Parathyroid adenoma (tissue), 2 donors: Measurements from ENCODE around the gene NVL.

ENCODE experiments used
- H2AFZ ChIP-seq: fragments of 300-600 bp; sonication (generic); one replicate; pipeline ENCODE4 v1.7.0; 2017; ENCODE audit warnings: antibody characterized with exemption, mild to moderate bottlenecking
- H3K27ac ChIP-seq: fragments of 300-600 bp; sonication (generic); one replicate; pipeline ENCODE4 v1.7.0; 2017
- H3K27me3 ChIP-seq: fragments of 300-600 bp; sonication (generic); one replicate; pipeline ENCODE4 v1.7.0; 2017; ENCODE audit warnings: low read length; ENCODE audit not compliant: control insufficient read depth, insufficient read depth
- H3K36me3 ChIP-seq: fragments of 300-600 bp; sonication (generic); one replicate; pipeline ENCODE4 v1.7.0; 2017; ENCODE audit warnings: low read length; ENCODE audit not compliant: control insufficient read depth, insufficient read depth
- H3K4me1 ChIP-seq: fragments of 300-600 bp; sonication (generic); one replicate; pipeline ENCODE4 v1.7.0; 2017; ENCODE audit warnings: control low read depth
- H3K4me2 ChIP-seq: fragments of 300-600 bp; sonication (generic); one replicate; pipeline ENCODE4 v1.7.0; 2017; ENCODE audit warnings: low read length
- H3K4me3 ChIP-seq: fragments of 300-600 bp; sonication (generic); one replicate; pipeline ENCODE4 v1.7.0; 2017; ENCODE audit warnings: low read depth, low read length
- H3K79me2 ChIP-seq: fragments of 300-600 bp; sonication (generic); one replicate; pipeline ENCODE4 v1.7.0; 2017; ENCODE audit warnings: control low read depth
- H3K9ac ChIP-seq: fragments of 300-600 bp; sonication (generic); one replicate; pipeline ENCODE4 v1.7.0; 2017; ENCODE audit warnings: mild to moderate bottlenecking
- H3K9me3 ChIP-seq: fragments of 300-600 bp; sonication (generic); one replicate; pipeline ENCODE4 v1.7.0; 2017; ENCODE audit warnings: low read length; ENCODE audit not compliant: control insufficient read depth
- TF ChIP-seq, protein P1 (sequence below): fragments of 300-600 bp; sonication (generic); IDR thresholded peaks from one replicate; pipeline ENCODE4 v1.7.0; 2017; ENCODE audit warnings: antibody characterized with exemption, mild to moderate bottlenecking
- donor health status: primary hyperparathyroidism.

Gene NVL

DNA sequence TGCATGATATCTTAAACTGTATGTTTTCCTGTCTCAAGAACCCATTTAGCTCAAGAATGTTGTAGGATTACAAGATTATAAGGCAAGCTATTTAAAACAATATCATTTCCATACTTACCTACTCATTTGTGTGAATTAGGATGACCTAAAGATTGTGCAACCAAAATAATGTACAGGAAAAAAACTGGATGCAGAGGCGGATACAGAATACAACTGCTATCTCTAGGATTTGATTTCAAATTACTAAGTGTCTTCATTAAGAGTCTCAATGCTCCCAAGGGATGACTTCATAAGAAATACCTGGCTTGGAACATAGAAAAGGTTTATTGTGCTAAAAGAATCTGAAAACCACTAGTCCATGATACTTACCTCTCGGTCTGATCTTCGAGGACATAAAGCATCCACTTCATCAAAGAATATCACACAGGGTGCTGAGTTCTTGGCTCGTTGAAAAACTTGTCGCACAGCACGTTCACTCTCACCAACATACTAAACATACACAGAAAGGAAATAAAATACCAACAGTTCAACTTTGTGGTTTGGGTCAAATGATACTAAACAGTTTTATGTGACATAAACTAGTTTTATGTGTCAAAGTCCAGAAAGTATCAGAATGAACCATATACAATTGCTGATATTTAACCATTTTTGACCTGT, 54.9 kb downstream of the NVL start:
- H3K27me3 ChIP-seq: no peaks in the 10 kb centered on the region
- TF ChIP-seq, protein P1, sequence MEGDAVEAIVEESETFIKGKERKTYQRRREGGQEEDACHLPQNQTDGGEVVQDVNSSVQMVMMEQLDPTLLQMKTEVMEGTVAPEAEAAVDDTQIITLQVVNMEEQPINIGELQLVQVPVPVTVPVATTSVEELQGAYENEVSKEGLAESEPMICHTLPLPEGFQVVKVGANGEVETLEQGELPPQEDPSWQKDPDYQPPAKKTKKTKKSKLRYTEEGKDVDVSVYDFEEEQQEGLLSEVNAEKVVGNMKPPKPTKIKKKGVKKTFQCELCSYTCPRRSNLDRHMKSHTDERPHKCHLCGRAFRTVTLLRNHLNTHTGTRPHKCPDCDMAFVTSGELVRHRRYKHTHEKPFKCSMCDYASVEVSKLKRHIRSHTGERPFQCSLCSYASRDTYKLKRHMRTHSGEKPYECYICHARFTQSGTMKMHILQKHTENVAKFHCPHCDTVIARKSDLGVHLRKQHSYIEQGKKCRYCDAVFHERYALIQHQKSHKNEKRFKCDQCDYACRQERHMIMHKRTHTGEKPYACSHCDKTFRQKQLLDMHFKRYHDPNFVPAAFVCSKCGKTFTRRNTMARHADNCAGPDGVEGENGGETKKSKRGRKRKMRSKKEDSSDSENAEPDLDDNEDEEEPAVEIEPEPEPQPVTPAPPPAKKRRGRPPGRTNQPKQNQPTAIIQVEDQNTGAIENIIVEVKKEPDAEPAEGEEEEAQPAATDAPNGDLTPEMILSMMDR: no peak
- H3K4me2 ChIP-seq: no peak overlapping the region
- H3K79me2 ChIP-seq: no peaks in the 10 kb centered on the region
- no peak overlapping the region for H3K4me3 ChIP-seq
- no peak overlapping the region for H3K27ac ChIP-seq
- no peaks in the 10 kb centered on the region for H3K4me1 ChIP-seq
- no peak overlapping the region for H3K9ac ChIP-seq
- H2AFZ ChIP-seq: no peak overlapping the region
- no peaks in the 10 kb centered on the region for H3K36me3 ChIP-seq
- no peaks in the 10 kb centered on the region for H3K9me3 ChIP-seq

- TF ChIP-seq, protein P1: no peak
- H3K79me2 ChIP-seq: no peaks in the 10 kb centered on the region
- no peaks in the 10 kb centered on the region for H3K9me3 ChIP-seq
- no peaks in the 10 kb centered on the region for H3K4me1 ChIP-seq
- no peak overlapping the region for H3K9ac ChIP-seq
- no peak overlapping the region for H3K27ac ChIP-seq
- no peaks in the 10 kb centered on the region for H3K27me3 ChIP-seq
- no peak overlapping the region for H2AFZ ChIP-seq
- no peak overlapping the region for H3K4me3 ChIP-seq
- no peak overlapping the region for H3K4me2 ChIP-seq
- H3K36me3 ChIP-seq: no peaks in the 10 kb centered on the region
These were observed 56.3 kb downstream of the NVL start for GRCh38 chr1:224273641-224274040.

DNA sequence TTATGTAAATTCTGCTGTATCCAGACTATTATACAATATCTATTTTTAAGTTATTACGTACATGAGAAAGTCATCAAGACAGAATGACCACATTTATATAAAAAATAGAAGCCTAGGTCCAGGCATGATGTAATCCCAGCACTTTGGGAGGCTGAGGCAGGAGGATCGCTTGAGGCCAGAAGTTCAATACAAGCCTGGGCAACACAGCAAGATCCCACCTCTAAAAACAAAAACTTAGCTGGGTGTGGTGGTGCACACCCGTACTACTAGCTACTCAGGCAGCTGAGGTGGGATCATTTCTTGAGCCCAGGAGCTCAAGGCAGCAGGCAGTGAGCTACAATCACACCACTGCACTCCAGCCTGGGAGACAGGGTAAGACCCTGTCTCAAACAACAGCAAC, 58.9 kb downstream of the NVL start:
- Histone ChIP-seq H3K9ac (no peak overlapping the region), H2AFZ (no peak overlapping the region), H3K4me2 (no peak overlapping the region), H3K4me1 (peaks cover 4% of the 10 kb centered on the region), H3K79me2 (no peaks in the 10 kb centered on the region), H3K27me3 (no peaks in the 10 kb centered on the region), H3K9me3 (no peaks in the 10 kb centered on the region), H3K36me3 (no peaks in the 10 kb centered on the region), H3K27ac (no peak overlapping the region), H3K4me3 (no peak overlapping the region)
- TF ChIP-seq, protein P1: no peak

DNA sequence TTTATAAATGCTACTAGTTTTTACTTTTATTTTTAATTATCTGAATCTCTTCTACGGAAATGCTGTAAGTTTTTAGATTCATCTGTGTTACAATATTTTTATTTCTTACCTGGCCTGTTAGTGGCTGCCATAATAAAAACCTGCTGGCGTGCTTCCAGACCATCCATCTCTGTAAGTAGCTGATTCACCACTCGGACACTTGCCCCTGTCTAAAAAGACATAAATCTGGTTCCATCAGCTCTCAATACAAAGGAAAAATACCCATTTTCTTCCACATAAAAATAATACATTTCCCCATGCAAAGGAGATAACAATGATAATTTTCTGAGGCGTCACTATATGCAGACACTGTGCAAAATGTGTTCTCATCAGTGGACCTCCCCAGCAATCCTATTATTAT, 62.0 kb downstream of the NVL start:
- H3K27ac ChIP-seq: no peak overlapping the region
- no peak overlapping the region for H3K4me3 ChIP-seq
- H3K36me3 ChIP-seq: no peaks in the 10 kb centered on the region
- no peak overlapping the region for H3K4me2 ChIP-seq
- H3K9me3 ChIP-seq: no peaks in the 10 kb centered on the region
- no peak overlapping the region for H2AFZ ChIP-seq
- H3K4me1 ChIP-seq: peaks cover 4% of the 10 kb centered on the region
- TF ChIP-seq, protein P1: no peak
- H3K9ac ChIP-seq: no peak overlapping the region
- H3K27me3 ChIP-seq: no peaks in the 10 kb centered on the region
- H3K79me2 ChIP-seq: no peaks in the 10 kb centered on the region
